K562 (cell line): ENCODE data around the gene AKAP13. TPM values are rescaled to one million over a fixed set of nuclear protein-coding genes. Genes with fewer than 3 reads are reported as not detected.

ENCODE experiments used
- ATAC-seq: fragments of 200-7000 bp; cut with Tn5 transposase; 3 replicates; pipeline ENCODE4 v1.9.1; 2020; ENCODE audit warnings: moderate library complexity
- BruUV-seq: library from RNA; stranded (reverse); fragments of 400-500 nt; replicated peaks from 2 replicates; lab custom pipeline; 2021; lab: Mats Ljungman, UMichigan
- CTCF ChIA-PET: fragments of 300-600 bp; formaldehyde crosslinking; extraction: SDS; loops from one replicate; lab custom pipeline; 2021; ENCODE audit warnings: low intra/inter-chr PET ratio; lab: Yijun Ruan, JAX
- POLR2A ChIA-PET: fragments of 300-600, 350-650 bp; sonication (Branson Sonifier 250); formaldehyde crosslinking; extraction: SDS; loops from one replicate; lab custom pipeline; 2021; ENCODE audit warnings: antibody characterized with exemption, inconsistent platforms; lab: Yijun Ruan, JAX
- DNase-seq, 4 experiments: peaks; one replicate each; pipeline versions ENCODE4 v3.0.0 to v3.0.0-alpha.2; 2011 to 2018; ENCODE audit warnings: low spot score in 3 of 4, mixed read lengths in 3 of 4; ENCODE audit errors: extremely low read depth in 1 of 4
- FAIRE-seq: peaks from 2 replicates; lab custom pipeline; 2011; peaks lifted over from hg19 to GRCh38; lab: Jason Lieb, UNC
- H2AFZ ChIP-seq: 2 replicates; pipeline ENCODE4 v1.6.0; 2011; ENCODE audit warnings: low read depth, low read length, control low read depth, inconsistent platforms
- H3K27ac ChIP-seq: fragments of 200-600 bp; 3 replicates; pipeline ENCODE4 v1.8.0; 2011; ENCODE audit warnings: low read depth, mild to moderate bottlenecking, control low read depth, inconsistent platforms, low read length, moderate library complexity, mixed read lengths; ENCODE audit errors: extremely low read depth
- H3K27me3 ChIP-seq, 2 experiments: fragments of 300-600 bp in 1 of 2; 2 replicates in 1 of 2; 3 replicates in 1 of 2; pipeline versions ENCODE4 v1.6.0 to v1.8.0; 2011; ENCODE audit warnings: inconsistent platforms in 2 of 2, low read length in 2 of 2, mild to moderate bottlenecking in 1 of 2, mixed read lengths in 1 of 2, moderate library complexity in 1 of 2; ENCODE audit not compliant: control insufficient read depth in 2 of 2, insufficient read depth in 2 of 2
- H3K36me3 ChIP-seq: fragments of 300-600 bp; 3 replicates; pipeline ENCODE4 v1.8.0; 2011; ENCODE audit warnings: mild to moderate bottlenecking, low read length, inconsistent platforms; ENCODE audit not compliant: control insufficient read depth, insufficient read depth
- H3K4me1 ChIP-seq, 2 experiments: fragments of 200-600 bp in 1 of 2; replicated peaks in 1 of 2; 2 replicates in 1 of 2; 3 replicates in 1 of 2; pipeline versions ENCODE4 v1.5.1 to v1.8.0; 2011; ENCODE audit warnings: inconsistent platforms in 2 of 2, low read length in 2 of 2, mild to moderate bottlenecking in 1 of 2, mixed read lengths in 1 of 2, moderate library complexity in 1 of 2; ENCODE audit not compliant: control insufficient read depth in 2 of 2, insufficient read depth in 2 of 2
- H3K4me2 ChIP-seq: 2 replicates; pipeline ENCODE4 v1.6.1; 2011; ENCODE audit warnings: low read length, control low read depth, inconsistent platforms, mixed read lengths; ENCODE audit not compliant: insufficient read depth
- H3K4me3 ChIP-seq: fragments of 200-600 bp; sonication (generic), shearing (Covaris generic); 2 replicates; pipeline ENCODE4 v1.5.1; 2016; ENCODE audit warnings: control low read depth, inconsistent platforms
- H3K79me2 ChIP-seq: fragments of 200-600 bp; 3 replicates; pipeline ENCODE4 v1.8.0; 2011; ENCODE audit warnings: low read length, inconsistent platforms; ENCODE audit not compliant: control insufficient read depth, insufficient read depth
- H3K9ac ChIP-seq, 2 experiments: 2 replicates each; pipeline versions ENCODE4 v1.6.0 to v1.6.1; 2011; ENCODE audit warnings: low read depth in 2 of 2, low read length in 2 of 2, control low read depth in 1 of 2, inconsistent platforms in 1 of 2, mild to moderate bottlenecking in 1 of 2, mixed read lengths in 1 of 2; ENCODE audit not compliant: insufficient read depth in 1 of 2
- H3K9me1 ChIP-seq: one replicate; pipeline ENCODE4 v1.6.0; 2011; ENCODE audit warnings: inconsistent platforms, mild to moderate bottlenecking, low read length, moderate library complexity; ENCODE audit not compliant: control insufficient read depth, insufficient read depth
- H3K9me3 ChIP-seq: replicated peaks from 2 replicates; pipeline ENCODE4 v1.5.1; 2011; ENCODE audit warnings: low read depth, low read length, inconsistent platforms; ENCODE audit not compliant: control insufficient read depth, insufficient read depth
- H4K20me1 ChIP-seq: replicated peaks from 2 replicates; pipeline ENCODE4 v1.6.1; 2011; ENCODE audit warnings: low read length, inconsistent platforms, mixed read lengths; ENCODE audit not compliant: control insufficient read depth, insufficient read depth
- FOSL1 ChIP-seq: fragments of 200-800 bp; sonication (Bioruptor generic); conservative IDR thresholded peaks from 2 replicates; pipeline ENCODE4 v1.6.1; 2016; ENCODE audit warnings: missing genetic modification characterization, missing compliant biosample characterization
- FOXJ2 ChIP-seq: fragments of 200-800 bp; sonication (Bioruptor generic); IDR thresholded peaks from 2 replicates; pipeline ENCODE4 v1.6.1; 2016; ENCODE audit warnings: missing genetic modification characterization, missing compliant biosample characterization
- GABPA ChIP-seq: fragments of 200-800 bp; sonication (Bioruptor generic); conservative IDR thresholded peaks from 2 replicates; pipeline ENCODE4 v1.6.1; 2016; ENCODE audit warnings: low read depth, missing genetic modification characterization, missing compliant biosample characterization
- MCM3 ChIP-seq: fragments of 450-650 bp; IDR thresholded peaks from 2 replicates; pipeline ENCODE4 v1.6.1; 2016
- MIER1 ChIP-seq: fragments of 450-650 bp; IDR thresholded peaks from 2 replicates; pipeline ENCODE4 v1.6.1; 2016; ENCODE audit warnings: antibody characterized with exemption, mild to moderate bottlenecking, low read depth
- RFX1 ChIP-seq: fragments of 450-650 bp; IDR thresholded peaks from 2 replicates; pipeline ENCODE4 v1.6.1; 2016; ENCODE audit warnings: mild to moderate bottlenecking, moderate library complexity
- ZBTB40 ChIP-seq, 2 experiments: fragments of 450-650 bp in 1 of 2; sonication (generic) in 1 of 2; formaldehyde crosslinking in 1 of 2; IDR thresholded peaks; 2 replicates each; pipeline versions ENCODE4 v1.7.1 to v1.9.0; 2016 to 2022; ENCODE audit warnings: inconsistent platforms in 1 of 2, mild to moderate bottlenecking in 1 of 2, missing genetic modification reagents in 1 of 2
- ZNF639 ChIP-seq, 2 experiments: fragments of 200-800 bp in 1 of 2; sonication (Bioruptor generic) in 1 of 2; sonication (generic) in 1 of 2; formaldehyde crosslinking in 1 of 2; IDR thresholded peaks in 1 of 2; conservative IDR thresholded peaks in 1 of 2; 2 replicates each; pipeline versions ENCODE4 v1.5.0 to v1.6.1; 2016 to 2020; ENCODE audit warnings: missing compliant biosample characterization in 1 of 2, missing genetic modification characterization in 1 of 2, missing genetic modification reagents in 1 of 2
- WGBS: fragments of 100-300 bp; shearing (Covaris generic); methylation state at CpG from one replicate; pipeline ENCODE4 v1.1.6; 2016; ENCODE audit warnings: low coverage, mixed read lengths; ENCODE audit not compliant: insufficient coverage; ENCODE audit errors: missing lambda C conversion rate; 5-methylcytosine and 5-hydroxymethylcytosine counted together
- in situ Hi-C: fragments of 300-500 bp; cut with MboI; formaldehyde crosslinking; loops from 4 replicates; pipeline ENCODE4 v1.15.0; 2018; ENCODE audit warnings: inconsistent platforms, mixed read lengths
- intact Hi-C: fragments of 100-400 bp; cut with micrococcal nuclease; formaldehyde crosslinking; loops from 2 replicates; pipeline ENCODE4 v1.14.2; 2022
- polyA plus RNA-seq, 8 experiments: library from polyadenylated mRNA; depleted of rRNA in 4 of 8; stranded (reverse) in 5 of 8; unstranded in 3 of 8; fragments of >200 nt; fragmentation: Nextera tagmentation in 2 of 8; fragmentation: Illumina TruSeq in 1 of 8; extraction: Ambion mirVana in 2 of 8; extraction: Trizol in 1 of 8; gene quantifications; 2 replicates each; pipeline versions ENCODE4 v1.2.1 to v1.2.3, GENCODE V29; 2011 to 2014; ENCODE audit warnings: inconsistent platforms in 1 of 8, missing spikeins in 1 of 8
- total RNA-seq, 7 experiments: library from RNA; depleted of rRNA in 6 of 7; stranded (reverse); fragments of >200 nt in 6 of 7; fragmentation: Illumina TruSeq in 2 of 7; extraction: Trizol in 2 of 7; gene quantifications; 2 replicates each; pipeline versions ENCODE4 v1.2.1 to v1.2.3, GENCODE V29; 2011 to 2021; ENCODE audit warnings: low replicate concordance in 1 of 7

The AKAP13 gene
- total and polyA plus RNA-seq, 9 of the 15 experiments (the other 6 are each of a cell fraction or from before 2014, with no cell fraction given) = 0.03 to 1.7 (median 0.42) TPM

GRCh38 chr15:85667491-85668424 lies 287.4 kb downstream of the AKAP13 start:
- Histone ChIP-seq H3K27ac (no peak overlapping the region), H3K9me1 (no peaks in the 10 kb centered on the region), H4K20me1 (no peaks in the 10 kb centered on the region), H2AFZ (no peak overlapping the region), H3K27me3 (no peaks in the 10 kb centered on the region), H3K4me1 (no peaks in the 10 kb centered on the region), H3K9me3 (no peaks in the 10 kb centered on the region), H3K4me2 (no peak overlapping the region), H3K79me2 (no peaks in the 10 kb centered on the region), H3K9ac (no peak overlapping the region), H3K36me3 (no peaks in the 10 kb centered on the region), H3K4me3 (no peak overlapping the region)
- 0% methylated on average over 5 of the region's 5 CpGs for WGBS
- in situ Hi-C loops = no loop called here
- ChIA-PET POLR2A (interaction anchor here (1.1 kb wide), 1 partner anchor 10 kb away, joined by 3 read pairs; no protein-coding TSS in a partner anchor), CTCF (no interaction called here)
- FAIRE-seq (no peak), ATAC-seq (no peak), DNase-seq (no peak)
- BruUV-seq = no TSS peak
- intact Hi-C loops = no loop called here
- TF ChIP-seq RFX1 (peak; percentile 52), FOSL1 (tag) (peak; percentile 47; the same call in 1 of the 2 replicates), MIER1 (no peak), FOXJ2 (tag) (peak; percentile 62; the same call in 1 of the 2 replicates), ZNF639 (CRISPR knock-in tag; conservative IDR thresholded peaks at IDR 0.05 in 1 of 2, IDR thresholded peaks at IDR 0.05 in 1 of 2) (0 out of 4 replicates have a peak, but pooled peaks of 1 of the 2 experiments have one; percentile 41), ZBTB40 (IDR thresholded peaks at IDR 0.05) (peak; percentile 60; the same call in 1 of the 2 replicates), ZBTB40 (CRISPR knock-in tag; IDR thresholded peaks at IDR 0.05) (no peak), MCM3 (no peak), GABPA (peak; percentile 67)
